Endothelial cell (in vitro differentiated cells): ENCODE results near the gene SLC38A10. TPM values are rescaled to one million over a fixed set of nuclear protein-coding genes. Genes with fewer than 3 reads are reported as not detected.
A peak's percentile ranks its signal among the peaks of the same experiment; 100 is the strongest.

Experiments
- DNase-seq: peaks from one replicate; pipeline ENCODE4 v3.0.0; 2021; ENCODE audit warnings: low spot score
- H3K27ac Mint-ChIP-seq: one replicate; pipeline ENCODE4 v1.8.0; 2021; ENCODE audit warnings: mixed read lengths, inconsistent platforms; ENCODE audit not compliant: unreplicated experiment
- H3K27me3 Mint-ChIP-seq: one replicate; pipeline ENCODE4 v1.8.0; 2021; ENCODE audit warnings: mild to moderate bottlenecking, moderate library complexity, mixed read lengths, inconsistent platforms; ENCODE audit not compliant: unreplicated experiment
- H3K36me3 Mint-ChIP-seq: one replicate; pipeline ENCODE4 v1.8.0; 2021; ENCODE audit warnings: mild to moderate bottlenecking, low read depth, mixed read lengths, inconsistent platforms; ENCODE audit not compliant: unreplicated experiment
- H3K4me1 Mint-ChIP-seq: one replicate; pipeline ENCODE4 v1.8.0; 2021; ENCODE audit warnings: mild to moderate bottlenecking, mixed read lengths, inconsistent platforms; ENCODE audit not compliant: unreplicated experiment
- H3K4me3 Mint-ChIP-seq: one replicate; pipeline ENCODE4 v1.8.0; 2021; ENCODE audit warnings: mild to moderate bottlenecking, mixed read lengths, inconsistent platforms; ENCODE audit not compliant: unreplicated experiment
- H3K9me3 Mint-ChIP-seq: one replicate; pipeline ENCODE4 v1.8.0; 2021; ENCODE audit warnings: mixed read lengths, inconsistent platforms; ENCODE audit not compliant: unreplicated experiment
- total RNA-seq: library from RNA; stranded (reverse); fragmentation: NEBNext Ultra II Directional; extraction: Animal tissue kit (Norgen Biotek cat#: 25700); gene quantifications from one replicate; pipeline ENCODE4 v1.2.1, GENCODE V29; 2021; ENCODE audit not compliant: unreplicated experiment
- TF ChIP-seq, protein P1 (sequence below): fragments of 200-600 bp; sonication (generic); IDR thresholded peaks from one replicate; pipeline ENCODE4 v1.5.0; 2021; ENCODE audit warnings: antibody characterized with exemption; ENCODE audit not compliant: unreplicated experiment

Gene SLC38A10
- total RNA-seq, 1 donor from 2014 or later, result 57.2 TPM

DNA sequence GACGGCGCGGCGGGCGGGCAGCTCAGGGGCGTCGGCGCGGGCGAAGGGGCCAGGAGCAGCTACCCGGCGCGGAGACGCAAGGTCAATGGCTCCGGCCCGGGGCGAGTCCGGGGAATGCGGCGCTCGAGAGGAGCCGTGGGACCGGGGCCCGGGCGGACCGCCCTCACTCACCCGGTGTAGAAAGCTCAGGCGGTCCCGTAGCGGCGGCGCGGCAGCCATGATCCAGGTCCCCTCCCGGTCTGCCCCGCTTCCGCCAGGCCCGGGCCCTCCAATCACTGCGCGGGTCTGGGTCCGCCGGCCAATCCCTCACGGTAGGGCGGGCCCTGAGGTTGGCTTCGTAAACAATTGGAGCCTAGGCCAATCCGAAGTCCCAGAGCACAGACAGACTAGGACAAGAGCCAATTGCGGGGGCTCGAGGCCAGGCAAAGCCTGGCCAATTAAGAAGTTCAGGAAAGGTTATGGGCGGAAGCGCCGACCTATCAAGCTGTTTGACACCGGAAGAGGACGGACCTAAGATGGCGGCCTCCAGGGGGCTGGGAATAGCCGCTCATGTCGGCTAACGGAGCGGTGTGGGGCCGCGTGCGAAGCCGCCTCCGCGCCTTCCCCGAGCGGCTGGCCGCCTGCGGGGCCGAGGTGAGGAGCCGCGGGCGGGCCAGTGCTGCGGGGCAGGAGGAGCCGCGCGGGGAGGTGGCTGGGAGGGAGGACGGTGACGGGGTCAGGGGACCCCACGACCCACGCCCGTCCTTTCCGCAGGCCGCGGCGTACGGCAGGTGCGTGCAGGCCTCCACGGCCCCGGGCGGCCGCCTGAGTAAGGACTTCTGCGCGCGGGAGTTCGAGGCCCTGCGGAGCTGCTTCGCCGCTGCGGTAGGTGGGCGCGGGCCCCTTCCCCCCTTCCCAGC is 56.0 kb downstream of the SLC38A10 start, which contains the start of the genes NDUFAF8 and TEPSIN:
Gene NDUFAF8, plus strand, starts transcription at position 504 of the 899 bp plus-strand sequence. Its CDS starts 46 bp downstream, at position 550.
Gene TEPSIN, minus strand, starts transcription at position 241 of the 899 bp plus-strand sequence. Its CDS starts 22 bp downstream, at position 219.
- Mint-ChIP-seq H3K27me3 (peaks cover 10% of the 10 kb centered on the region), H3K4me3 (peak within 1 kb of the TSS; percentile 96)
- TF ChIP-seq, protein P1, sequence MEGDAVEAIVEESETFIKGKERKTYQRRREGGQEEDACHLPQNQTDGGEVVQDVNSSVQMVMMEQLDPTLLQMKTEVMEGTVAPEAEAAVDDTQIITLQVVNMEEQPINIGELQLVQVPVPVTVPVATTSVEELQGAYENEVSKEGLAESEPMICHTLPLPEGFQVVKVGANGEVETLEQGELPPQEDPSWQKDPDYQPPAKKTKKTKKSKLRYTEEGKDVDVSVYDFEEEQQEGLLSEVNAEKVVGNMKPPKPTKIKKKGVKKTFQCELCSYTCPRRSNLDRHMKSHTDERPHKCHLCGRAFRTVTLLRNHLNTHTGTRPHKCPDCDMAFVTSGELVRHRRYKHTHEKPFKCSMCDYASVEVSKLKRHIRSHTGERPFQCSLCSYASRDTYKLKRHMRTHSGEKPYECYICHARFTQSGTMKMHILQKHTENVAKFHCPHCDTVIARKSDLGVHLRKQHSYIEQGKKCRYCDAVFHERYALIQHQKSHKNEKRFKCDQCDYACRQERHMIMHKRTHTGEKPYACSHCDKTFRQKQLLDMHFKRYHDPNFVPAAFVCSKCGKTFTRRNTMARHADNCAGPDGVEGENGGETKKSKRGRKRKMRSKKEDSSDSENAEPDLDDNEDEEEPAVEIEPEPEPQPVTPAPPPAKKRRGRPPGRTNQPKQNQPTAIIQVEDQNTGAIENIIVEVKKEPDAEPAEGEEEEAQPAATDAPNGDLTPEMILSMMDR, result no peak

DNA sequence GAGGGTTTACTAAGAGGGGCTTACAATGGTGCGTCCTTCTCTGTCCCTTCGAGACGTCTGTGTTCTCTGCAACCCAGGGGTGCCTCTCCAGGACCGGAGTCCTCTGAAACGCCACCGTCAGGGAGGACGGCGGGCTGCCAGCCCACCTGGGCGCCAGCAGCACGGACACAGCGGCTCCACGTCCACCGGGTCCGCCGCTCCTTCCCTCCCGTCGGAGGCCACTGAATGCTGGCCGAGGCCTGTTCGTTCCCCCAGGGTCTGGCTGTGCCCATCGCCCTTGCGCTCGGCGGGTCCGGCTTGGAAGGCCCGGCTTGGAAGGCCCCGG is 56.7 kb downstream of the SLC38A10 start:
- peak overlapping the region; percentile 87 for H3K4me3 Mint-ChIP-seq
- TF ChIP-seq, protein P1, result no peak

More for the DNA sequence above, 56.0 kb downstream of the SLC38A10 start, which contains the start of the genes NDUFAF8 and TEPSIN:
- Mint-ChIP-seq H3K9me3 (no peaks in the 10 kb centered on the region), H3K4me1 (peaks cover 9% of the 10 kb centered on the region), H3K27ac (peak within 1 kb of the TSS; percentile 86), H3K36me3 (peaks cover 6% of the 10 kb centered on the region)
- DNase-seq, result peak; percentile 93

DNA sequence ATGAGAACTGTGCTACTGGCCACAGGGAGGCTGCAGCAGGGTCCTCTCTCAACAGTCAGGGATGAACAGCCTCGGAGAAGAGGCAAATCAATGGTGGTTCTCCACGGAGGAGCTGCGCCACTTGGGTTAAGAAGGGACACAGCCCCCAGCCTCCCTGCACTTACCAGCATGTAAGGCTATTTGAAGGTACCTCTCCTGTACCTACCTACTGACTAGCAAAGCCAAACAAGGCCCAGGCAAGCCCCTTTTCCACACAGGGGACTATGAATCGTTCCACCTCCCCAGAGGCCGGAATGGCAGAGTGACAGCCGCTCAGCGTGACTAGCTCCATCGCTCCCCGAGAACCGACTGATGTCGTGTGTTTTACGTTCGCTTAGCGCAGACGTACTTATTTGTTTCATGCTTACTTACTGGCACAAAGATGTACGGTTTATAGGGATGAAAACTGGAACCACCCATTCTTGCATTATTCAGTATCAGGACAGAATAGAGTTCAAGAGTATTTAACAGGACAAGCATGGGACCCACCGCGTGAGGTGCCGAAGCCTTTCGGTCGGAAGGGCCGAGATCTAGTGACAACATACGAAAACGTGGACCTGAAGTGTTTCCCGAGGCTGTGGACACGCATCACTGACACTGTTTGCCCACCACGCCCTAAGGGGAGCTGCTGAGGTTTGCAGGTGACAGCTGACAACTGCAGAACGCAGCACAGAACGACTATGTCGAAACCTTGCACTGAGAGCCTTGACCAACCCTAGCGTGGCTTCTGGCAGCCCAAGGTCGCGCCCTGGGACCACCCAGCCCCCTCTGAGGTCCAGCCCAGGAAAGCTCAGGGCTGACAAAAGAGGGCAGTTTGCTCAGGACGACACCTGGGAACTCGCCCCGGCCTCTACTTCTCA is 57.3 kb downstream of the SLC38A10 start:
- peak overlapping the region; percentile 75 for H3K27ac Mint-ChIP-seq
- TF ChIP-seq, protein P1, result no peak
- peaks cover 10% of the 10 kb centered on the region for H3K27me3 Mint-ChIP-seq
- peak overlapping the region; percentile 87 for H3K4me3 Mint-ChIP-seq
- peaks cover 9% of the 10 kb centered on the region for H3K4me1 Mint-ChIP-seq
- H3K36me3 Mint-ChIP-seq, result peaks cover 6% of the 10 kb centered on the region
- no peaks in the 10 kb centered on the region for H3K9me3 Mint-ChIP-seq
- no peak for DNase-seq

More for the DNA sequence above, 56.7 kb downstream of the SLC38A10 start:
- peaks cover 10% of the 10 kb centered on the region for H3K27me3 Mint-ChIP-seq
- DNase-seq, result no peak
- H3K27ac Mint-ChIP-seq, result no peak overlapping the region
- peaks cover 9% of the 10 kb centered on the region for H3K4me1 Mint-ChIP-seq
- no peaks in the 10 kb centered on the region for H3K9me3 Mint-ChIP-seq
- H3K36me3 Mint-ChIP-seq, result peaks cover 6% of the 10 kb centered on the region

DNA sequence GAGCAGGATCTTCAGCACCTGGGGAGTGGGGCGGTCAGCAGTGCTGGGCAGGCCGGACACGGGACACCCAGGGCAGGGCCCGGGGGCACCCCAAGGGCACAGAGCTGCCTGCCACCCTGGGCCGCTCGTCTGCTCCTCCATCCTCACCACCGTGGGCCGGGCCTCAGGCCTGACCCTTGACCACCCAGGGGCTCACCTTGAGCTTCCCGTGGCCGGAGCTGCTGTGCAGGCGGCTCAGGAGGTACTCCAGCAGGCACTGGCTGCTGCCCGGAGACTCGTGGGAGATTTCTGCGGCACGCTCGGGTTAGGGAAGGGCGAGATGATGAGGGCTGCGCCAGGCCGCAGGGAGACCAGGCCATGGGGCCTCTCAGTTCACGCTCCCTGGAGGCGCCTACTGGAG is 58.3 kb downstream of the SLC38A10 start:
- peaks cover 7% of the 10 kb centered on the region for H3K27me3 Mint-ChIP-seq
- no peak overlapping the region for H3K27ac Mint-ChIP-seq
- TF ChIP-seq, protein P1, result no peak
- peaks cover 6% of the 10 kb centered on the region for H3K36me3 Mint-ChIP-seq
- no peak for DNase-seq
- no peak overlapping the region for H3K4me3 Mint-ChIP-seq
- no peaks in the 10 kb centered on the region for H3K9me3 Mint-ChIP-seq
- peaks cover 9% of the 10 kb centered on the region for H3K4me1 Mint-ChIP-seq
